GM18507 (cell line): ENCODE results near the gene HDAC3.

Source experiments
- DNase-seq: peaks from one replicate; pipeline ENCODE4 v3.0.0; 2011; ENCODE audit warnings: low read depth; ENCODE audit not compliant: insufficient read length; ENCODE audit errors: extremely low spot score
- FAIRE-seq: peaks from 2 replicates; lab custom pipeline; 2011; peaks lifted over from hg19 to GRCh38; lab: Jason Lieb, UNC

Gene HDAC3

GRCh38 chr5:141636413-141637122, at the start of gene HDAC3, which contains the start of gene RELL2:
Gene HDAC3 (minus strand): TSS chr5:141636849. CDS start chr5:141636790, 59 bp downstream.
Gene RELL2 (plus strand): TSS chr5:141636997. CDS start chr5:141638226, 1,229 bp downstream.
- DNase-seq (peak; percentile 90), FAIRE-seq (peak; percentile 80)

- FAIRE-seq (no peak), DNase-seq (no peak)
These were observed 48.9 kb upstream of the HDAC3 start for GRCh38 chr5:141685591-141685990.

- FAIRE-seq (no peak), DNase-seq (no peak)
These were observed 47.0 kb upstream of the HDAC3 start for GRCh38 chr5:141683596-141684141.

GRCh38 chr5:141681695-141682641, 45.3 kb upstream of the HDAC3 start, which contains the start of gene ARAP3:
Gene ARAP3 (minus strand): TSS chr5:141682230. CDS start chr5:141680486, 1,744 bp downstream.
- FAIRE-seq (no peak), DNase-seq (no peak)

GRCh38 chr5:141681295-141681694, 44.6 kb upstream of the HDAC3 start:
- DNase-seq (no peak), FAIRE-seq (no peak)

- FAIRE-seq (no peak), DNase-seq (no peak)
These were observed 44.1 kb upstream of the HDAC3 start for GRCh38 chr5:141680751-141681201.

- DNase-seq (no peak), FAIRE-seq (no peak)
These were observed 43.5 kb upstream of the HDAC3 start for GRCh38 chr5:141680178-141680577.

- DNase-seq = no peak
- FAIRE-seq = no peak
These were observed 40.8 kb upstream of the HDAC3 start for GRCh38 chr5:141677415-141677814.

- DNase-seq (no peak), FAIRE-seq (no peak)
These were observed 39.0 kb upstream of the HDAC3 start for GRCh38 chr5:141675672-141676071.

- FAIRE-seq = no peak
- no peak for DNase-seq
These were observed 38.1 kb upstream of the HDAC3 start for GRCh38 chr5:141674747-141675146.

- DNase-seq = no peak
- no peak for FAIRE-seq
These were observed 36.5 kb upstream of the HDAC3 start for GRCh38 chr5:141672841-141673813.

- no peak for FAIRE-seq
- no peak for DNase-seq
These were observed 35.6 kb upstream of the HDAC3 start for GRCh38 chr5:141672071-141672840.

GRCh38 chr5:141669520-141669919, 32.9 kb upstream of the HDAC3 start:
- DNase-seq (no peak), FAIRE-seq (no peak)

GRCh38 chr5:141668601-141669265, 32.1 kb upstream of the HDAC3 start:
- FAIRE-seq (no peak), DNase-seq (no peak)

- DNase-seq (no peak), FAIRE-seq (no peak)
These were observed 29.6 kb upstream of the HDAC3 start for GRCh38 chr5:141665995-141666940.

- FAIRE-seq = peak; percentile 91
These were observed 28.2 kb upstream of the HDAC3 start for GRCh38 chr5:141664733-141665461.

More at GRCh38 chr5:141664733-141665461, 28.2 kb upstream of the HDAC3 start:
- peak; percentile 71 for DNase-seq
